Measurements from ENCODE around the gene CORO2A. TPM values are rescaled to one million over a fixed set of nuclear protein-coding genes. Genes with fewer than 3 reads are reported as not detected.

Gene CORO2A
- total RNA-seq, 1 experiment from 2014 or later: 15.8 TPM

- no peak overlapping the region for H3K23ac ChIP-seq (ENCODE audit: insufficient read length, low read depth, low read length)
- Mint-ChIP-seq H3K9me3 (no peaks in the 10 kb centered on the region), H3K4me1 (peaks cover 37% of the 10 kb centered on the region in 2 experiments), H3K4me3 (peak overlapping the region in 1 of 2 experiments; percentile 41; a peak in 1 of 5 replicates), H3K27me3 (ENCODE audit: low read depth) (peaks cover 3% of the 10 kb centered on the region; the same call in 1 of the 2 replicates), H3K36me3 (ENCODE audit: insufficient read depth in 1 of 3, low read depth in 3 of 3) (peaks cover 1 to 15% (median 4%) of the 10 kb centered on the region in 3 experiments; a peak in 4 of 7 replicates), H3K27ac (peak overlapping the region in 2 of 3 experiments; percentile 60 to 68; a peak in 3 of 7 replicates)
- no peak overlapping the region for H3K14ac ChIP-seq (ENCODE audit: insufficient read depth, low read length)
- no peak overlapping the region for H3K4me2 ChIP-seq (ENCODE audit: insufficient read depth, insufficient read length, low read length)
- no peaks in the 10 kb centered on the region for H3K9me3 ChIP-seq (ENCODE audit: control insufficient read depth, low read depth, low read length)
- H2BK15ac ChIP-seq (ENCODE audit: low read depth, low read length): no peak overlapping the region
- TF ChIP-seq CTCF (conservative IDR thresholded peaks at IDR 0.05): no peak
- H3T11ph ChIP-seq (ENCODE audit: low read length): no peak overlapping the region
- H3K4ac ChIP-seq (ENCODE audit: low read depth, low read length): no peak overlapping the region
- H4K8ac ChIP-seq (replicated peaks; ENCODE audit: insufficient read length, low read depth, low read length): no peak overlapping the region
- no peak overlapping the region for H3K27ac ChIP-seq (ENCODE audit: insufficient read length, low read depth, low read length)
- H3K27me3 ChIP-seq (ENCODE audit: insufficient read depth, low read length): no peaks in the 10 kb centered on the region
- H4K20me1 ChIP-seq (ENCODE audit: control insufficient read depth, insufficient read depth, insufficient read length): no peaks in the 10 kb centered on the region
- no peaks in the 10 kb centered on the region for H3K79me2 ChIP-seq (ENCODE audit: insufficient read depth, low read length)
- no peak overlapping the region for H2BK12ac ChIP-seq (ENCODE audit: insufficient read length, low read depth, low read length)
- H4K5ac ChIP-seq (ENCODE audit: insufficient read length, low read depth, low read length): no peak overlapping the region
- H2BK5ac ChIP-seq (ENCODE audit: insufficient read length, low read length): no peak overlapping the region
- no peaks in the 10 kb centered on the region for H3K79me1 ChIP-seq (ENCODE audit: insufficient read depth, low read depth, low read length, poor library complexity, severe bottlenecking)
- H4K91ac ChIP-seq (ENCODE audit: insufficient read length, low read depth, low read length): no peak overlapping the region
- WGBS (ENCODE audit: extremely low coverage, insufficient read length, low lambda C conversion rate): no CpG with 5 or more reads among the region's 4 CpGs
- no peak for DNase-seq
- peaks cover 2% of the 10 kb centered on the region; the same call in 1 of the 2 replicates for H3K4me1 ChIP-seq (ENCODE audit: insufficient read depth, low read length)
- H3K56ac ChIP-seq (ENCODE audit: insufficient read length, low read depth, low read length): no peak overlapping the region
- no peak overlapping the region for H2BK20ac ChIP-seq (ENCODE audit: low read depth, low read length, poor library complexity, severe bottlenecking)
- peaks cover 4% of the 10 kb centered on the region for H3K23me2 ChIP-seq (ENCODE audit: insufficient read length, low read depth, low read length, poor library complexity, severe bottlenecking)
- no peak overlapping the region for H2AK5ac ChIP-seq (ENCODE audit: insufficient read length, low read length)
- H2AFZ ChIP-seq (ENCODE audit: low read length): no peak overlapping the region
- H3K9ac ChIP-seq (ENCODE audit: extremely low read depth, insufficient read length, low read length): no peak overlapping the region
- no peak overlapping the region for H3K18ac ChIP-seq (ENCODE audit: insufficient read length, low read depth, low read length)
- H2BK120ac ChIP-seq (ENCODE audit: low read depth, low read length, poor library complexity, severe bottlenecking): no peak overlapping the region
Observed at GRCh38 chr9:98094316-98094715, 98.1 kb downstream of the CORO2A start.
